Keratinocyte (primary cell): ENCODE data around the gene KLF11.

Experiments
- CTCF ChIP-seq, 3 experiments: IDR thresholded peaks in 1 of 3; conservative IDR thresholded peaks in 1 of 3; optimal IDR thresholded peaks in 1 of 3; 2 replicates in 2 of 3; 3 replicates in 1 of 3; pipeline versions ENCODE3 to v1.5.1; 2011; ENCODE audit warnings: low read length in 3 of 3, mild to moderate bottlenecking in 3 of 3, moderate library complexity in 2 of 3, control low read depth in 1 of 3, inconsistent platforms in 1 of 3; ENCODE audit not compliant: insufficient read depth in 2 of 3; ENCODE audit errors: extremely low read depth in 1 of 3
- EZH2 ChIP-seq: IDR thresholded peaks from one replicate; pipeline ENCODE4 v1.6.1; 2012; ENCODE audit warnings: inconsistent platforms, mild to moderate bottlenecking, low read length, moderate library complexity

GRCh38 chr2:10078704-10079265 lies 35.4 kb downstream of the KLF11 start:
- TF ChIP-seq EZH2 (no peak), CTCF (optimal IDR thresholded peaks at IDR 0.05 in 1 of 3, IDR thresholded peaks at IDR 0.05 in 1 of 3, conservative IDR thresholded peaks at IDR 0.05 in 1 of 3; ENCODE audit: extremely low read depth in 1 of 3, insufficient read depth in 2 of 3, low read length in 3 of 3) (no peak)
